CMK (cell line): ENCODE data around the gene RPGRIP1.
"Not testable (repeated sequence)": the region's sequence is repeated elsewhere in the genome, so short reads cannot be mapped to it uniquely, and the experiment has no call there.

Source experiments
- DNase-seq: peaks from one replicate; pipeline ENCODE4 v3.0.0-alpha.2; 2010; ENCODE audit warnings: low read depth

The RPGRIP1 gene

GRCh38 chr14:21302013-21302835 is 22.3 kb downstream of the RPGRIP1 start:
- no peak for DNase-seq

- not testable (repeated sequence) for DNase-seq
These were observed 22.9 kb downstream of the RPGRIP1 start for GRCh38 chr14:21302836-21303140.

- DNase-seq, result no peak
These were observed 27.8 kb downstream of the RPGRIP1 start for GRCh38 chr14:21307637-21308036.

- no peak for DNase-seq
These were observed 28.2 kb downstream of the RPGRIP1 start for GRCh38 chr14:21308132-21308478.

- peak; percentile 54 for DNase-seq
These were observed 28.8 kb downstream of the RPGRIP1 start for GRCh38 chr14:21308479-21309237.

GRCh38 chr14:21309238-21309636 is 29.4 kb downstream of the RPGRIP1 start:
- no peak for DNase-seq

GRCh38 chr14:21309956-21310355 is 30.1 kb downstream of the RPGRIP1 start:
- DNase-seq, result no peak

- DNase-seq, result no peak
These were observed 31.7 kb downstream of the RPGRIP1 start for GRCh38 chr14:21311614-21312013.

- DNase-seq, result no peak
These were observed 33.6 kb downstream of the RPGRIP1 start for GRCh38 chr14:21313512-21313911.

- no peak for DNase-seq
These were observed 37.5 kb downstream of the RPGRIP1 start for GRCh38 chr14:21317398-21317797.

- DNase-seq, result no peak
These were observed 41.0 kb downstream of the RPGRIP1 start for GRCh38 chr14:21320913-21321312.

GRCh38 chr14:21322716-21323115 is 42.8 kb downstream of the RPGRIP1 start:
- DNase-seq, result no peak

- DNase-seq, result no peak
These were observed 47.1 kb downstream of the RPGRIP1 start for GRCh38 chr14:21326972-21327371.
